ENCODE data around the gene CEP170B.

Gene CEP170B

DNA sequence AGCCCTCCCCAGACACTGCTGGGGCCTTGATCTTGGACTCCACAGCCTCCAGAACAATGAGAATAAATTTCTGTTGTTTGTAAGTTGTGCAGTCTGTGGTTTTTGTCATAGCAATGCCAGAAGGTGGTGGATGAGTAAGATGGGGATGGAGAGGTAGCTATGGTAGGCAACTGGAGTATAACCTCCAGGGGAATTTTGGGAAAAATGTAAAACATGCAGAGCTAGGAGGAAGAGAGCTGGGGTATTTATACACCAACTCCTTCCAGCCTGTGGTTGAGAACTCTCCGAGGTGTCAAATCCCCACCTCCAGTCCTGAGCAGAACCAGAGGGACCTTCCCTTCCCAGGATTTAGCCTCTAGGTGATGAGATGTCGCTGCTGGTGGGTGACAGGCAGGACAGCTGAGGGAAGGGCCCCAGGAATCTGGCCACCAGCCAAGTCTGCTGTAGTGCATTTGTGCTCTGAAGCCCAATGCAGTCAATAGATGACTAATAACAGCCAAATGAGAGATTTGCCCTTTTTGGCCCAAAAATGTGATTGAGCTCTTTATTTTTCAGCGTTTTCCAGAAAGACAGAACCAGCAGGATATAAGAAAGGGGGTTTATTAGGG, 19.1 kb upstream of the CEP170B start:
- no peak overlapping the region for H3K4me3 ChIP-seq (replicated peaks; ENCODE audit: insufficient read depth, low read length)
- H3K27ac ChIP-seq (replicated peaks) = no peak overlapping the region
- H3K27me3 ChIP-seq (ENCODE audit: insufficient read depth, poor library complexity, severe bottlenecking) = peaks cover 36% of the 10 kb centered on the region
- DNase-seq (ENCODE audit: low read depth in 1 of 2, low spot score in 1 of 2) = no peak
- TF ChIP-seq REST (IDR thresholded peaks at IDR 0.05; ENCODE audit: insufficient replicate concordance, low read depth) = no peak
- no peak for TF ChIP-seq CTCF (IDR thresholded peaks at IDR 0.05; ENCODE audit: insufficient read depth, low read length)
- no peak for TF ChIP-seq SPI1 (IDR thresholded peaks at IDR 0.05; ENCODE audit: borderline replicate concordance, low read depth)
- TF ChIP-seq GABPA (IDR thresholded peaks at IDR 0.05; ENCODE audit: low read depth) = no peak
- TF ChIP-seq POLR2AphosphoS5 (IDR thresholded peaks at IDR 0.05; ENCODE audit: low read depth) = no peak

GRCh38 chr14:104852280-104852663, 12.8 kb upstream of the CEP170B start:
- no peak overlapping the region for H3K27ac ChIP-seq (replicated peaks)
- TF ChIP-seq CTCF (IDR thresholded peaks at IDR 0.05; ENCODE audit: insufficient read depth, low read length) (no peak), REST (IDR thresholded peaks at IDR 0.05; ENCODE audit: insufficient replicate concordance, low read depth) (no peak), GABPA (IDR thresholded peaks at IDR 0.05; ENCODE audit: low read depth) (no peak), SPI1 (IDR thresholded peaks at IDR 0.05; ENCODE audit: borderline replicate concordance, low read depth) (no peak), POLR2AphosphoS5 (IDR thresholded peaks at IDR 0.05; ENCODE audit: low read depth) (no peak)
- no peak for DNase-seq (ENCODE audit: low read depth in 1 of 2, low spot score in 1 of 2)

GRCh38 chr14:104855532-104856090, 9.5 kb upstream of the CEP170B start:
- Histone ChIP-seq H3K27ac (replicated peaks) (no peak overlapping the region), H3K27me3 (ENCODE audit: insufficient read depth, poor library complexity, severe bottlenecking) (peaks cover 6% of the 10 kb centered on the region), H3K4me3 (replicated peaks; ENCODE audit: insufficient read depth, low read length) (no peak overlapping the region)
- no peak for DNase-seq (ENCODE audit: low read depth in 1 of 2, low spot score in 1 of 2)
- no peak for TF ChIP-seq GABPA (IDR thresholded peaks at IDR 0.05; ENCODE audit: low read depth)
- no peak for TF ChIP-seq SPI1 (IDR thresholded peaks at IDR 0.05; ENCODE audit: borderline replicate concordance, low read depth)
- TF ChIP-seq CTCF (IDR thresholded peaks at IDR 0.05; ENCODE audit: insufficient read depth, low read length) = no peak
- TF ChIP-seq REST (IDR thresholded peaks at IDR 0.05; ENCODE audit: insufficient replicate concordance, low read depth) = no peak
- no peak for TF ChIP-seq POLR2AphosphoS5 (IDR thresholded peaks at IDR 0.05; ENCODE audit: low read depth)

More at GRCh38 chr14:104852280-104852663, 12.8 kb upstream of the CEP170B start:
- Histone ChIP-seq H3K4me3 (replicated peaks; ENCODE audit: insufficient read depth, low read length) (no peak overlapping the region), H3K27me3 (ENCODE audit: insufficient read depth, poor library complexity, severe bottlenecking) (peaks cover 6% of the 10 kb centered on the region)
